AG04450 (cell line): ENCODE measurements around the gene GK2. TPM values are rescaled to one million over a fixed set of nuclear protein-coding genes. Genes with fewer than 3 reads are reported as not detected.

Source experiments
- CTCF ChIA-PET: fragments of 300-600, 350-600 bp; formaldehyde crosslinking; extraction: SDS; loops from one replicate; lab custom pipeline; 2022; ENCODE audit warnings: antibody characterized with exemption, inconsistent platforms; lab: Charles Lee
- POLR2A ChIA-PET: fragments of 350-600 bp; formaldehyde crosslinking; extraction: SDS; loops from one replicate; lab custom pipeline; 2021; ENCODE audit warnings: antibody characterized with exemption, inconsistent platforms; lab: Yijun Ruan, JAX
- DNase-seq: peaks from one replicate; pipeline ENCODE4 v3.0.0-alpha.2; 2011; ENCODE audit warnings: low read depth, low spot score
- H3K27ac ChIP-seq: one replicate; pipeline ENCODE4 v1.5.1; 2012; ENCODE audit warnings: low read depth, low read length, control low read depth
- H3K27me3 ChIP-seq: one replicate; pipeline ENCODE4 v1.6.0; 2012; ENCODE audit warnings: low read length; ENCODE audit not compliant: control insufficient read depth, insufficient read depth
- H3K4me3 ChIP-seq: 2 replicates; pipeline ENCODE4 v1.5.1; 2011; ENCODE audit warnings: mild to moderate bottlenecking, low read depth, low read length, control low read depth
- H3K9me3 ChIP-seq: 2 replicates; pipeline ENCODE4 v1.5.1; 2012; ENCODE audit warnings: low read length; ENCODE audit not compliant: control insufficient read depth, insufficient read depth
- CTCF ChIP-seq: IDR thresholded peaks from 2 replicates; pipeline ENCODE4 v1.5.1; 2011; ENCODE audit warnings: low read depth, low read length, control low read depth, inconsistent platforms
- polyA plus RNA-seq: library from polyadenylated mRNA; depleted of rRNA; stranded (reverse); fragments of >200 nt; gene quantifications from 2 replicates; pipeline ENCODE4 v1.2.3, GENCODE V29; 2011

GK2 gene
- polyA plus RNA-seq, 1 experiment = not detected

DNA sequence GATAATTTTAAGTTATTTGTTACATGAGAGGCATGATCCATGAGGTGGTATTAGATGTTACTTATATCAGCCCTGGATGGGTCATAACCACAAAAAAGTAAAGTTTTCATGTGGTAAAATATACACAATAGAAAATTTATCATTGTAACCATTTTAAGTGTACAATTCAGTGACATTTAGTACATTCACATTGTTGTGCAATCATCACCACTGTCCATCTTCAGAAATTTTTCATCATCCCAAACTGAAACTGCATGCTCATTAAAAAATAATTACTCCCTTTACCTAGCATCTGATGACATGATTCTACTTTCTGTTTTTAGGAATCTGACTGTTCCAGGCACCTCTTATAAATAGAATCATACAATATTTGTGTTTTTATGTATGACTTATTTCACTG lies 11.2 kb downstream of the GK2 start:
- no peaks in the 10 kb centered on the region for H3K9me3 ChIP-seq
- no peak overlapping the region for H3K4me3 ChIP-seq
- ChIA-PET CTCF (no interaction called here), POLR2A (no interaction called here)
- no peaks in the 10 kb centered on the region for H3K27me3 ChIP-seq
- no peak overlapping the region for H3K27ac ChIP-seq
- no peak for DNase-seq
- TF ChIP-seq CTCF = no peak

DNA sequence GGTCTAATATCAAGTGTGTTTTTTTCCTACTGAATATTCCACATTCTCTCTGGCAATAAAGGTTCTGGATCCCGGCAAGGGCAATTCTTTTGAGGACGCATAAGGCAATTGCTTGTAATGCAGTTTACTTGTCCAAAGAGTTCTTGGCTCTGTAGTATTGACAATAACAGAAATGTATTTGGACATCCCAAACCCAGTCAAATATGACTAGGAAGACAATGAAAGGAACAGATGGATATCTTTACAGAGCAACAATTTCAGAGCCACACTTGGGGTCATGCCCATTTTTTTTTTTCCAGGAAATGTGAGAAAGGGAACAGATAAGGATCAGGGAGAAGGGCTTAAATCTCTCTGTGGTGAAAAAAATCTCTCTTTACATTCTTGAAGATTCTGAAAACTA lies 12.2 kb downstream of the GK2 start:
- Histone ChIP-seq H3K27ac (no peak overlapping the region), H3K27me3 (no peaks in the 10 kb centered on the region), H3K4me3 (no peak overlapping the region), H3K9me3 (no peaks in the 10 kb centered on the region)
- DNase-seq = no peak
- TF ChIP-seq CTCF = no peak
- POLR2A ChIA-PET = no interaction called here
- CTCF ChIA-PET = no interaction called here

- Histone ChIP-seq H3K27me3 (no peaks in the 10 kb centered on the region), H3K27ac (no peak overlapping the region), H3K4me3 (no peak overlapping the region), H3K9me3 (no peaks in the 10 kb centered on the region)
- DNase-seq = no peak
- TF ChIP-seq CTCF = no peak
- POLR2A ChIA-PET = no interaction called here
- CTCF ChIA-PET = no interaction called here
Observed at GRCh38 chr4:79390890-79391289, 17.1 kb downstream of the GK2 start.

- no peak for TF ChIP-seq CTCF
- ChIA-PET POLR2A (no interaction called here), CTCF (no interaction called here)
- no peak for DNase-seq
- no peak overlapping the region for H3K4me3 ChIP-seq
- H3K27me3 ChIP-seq = no peaks in the 10 kb centered on the region
- no peaks in the 10 kb centered on the region for H3K9me3 ChIP-seq
- H3K27ac ChIP-seq = no peak overlapping the region
Observed at GRCh38 chr4:79385641-79386040, 22.4 kb downstream of the GK2 start.

DNA sequence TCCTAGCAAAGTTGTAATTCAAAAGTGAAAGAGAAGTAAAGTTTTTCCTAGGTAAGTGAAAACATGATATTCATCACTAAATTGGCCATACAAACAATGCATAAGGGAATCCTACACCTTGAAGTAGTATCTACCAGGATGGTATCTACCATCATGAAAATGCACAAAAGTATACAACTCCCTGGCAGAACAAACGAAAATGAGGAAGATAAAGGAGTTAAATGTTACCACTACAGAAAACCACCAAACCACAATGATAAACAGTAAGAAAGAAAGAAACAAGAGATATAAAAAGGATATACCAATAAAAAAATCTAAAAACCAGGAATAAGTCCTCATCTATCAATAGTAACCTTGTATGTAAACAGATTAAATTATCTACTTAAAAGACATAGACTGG lies 26.9 kb downstream of the GK2 start:
- Histone ChIP-seq H3K27ac (no peak overlapping the region), H3K9me3 (no peaks in the 10 kb centered on the region), H3K4me3 (no peak overlapping the region), H3K27me3 (no peaks in the 10 kb centered on the region)
- no peak for DNase-seq
- TF ChIP-seq CTCF = no peak
- ChIA-PET POLR2A (no interaction called here), CTCF (no interaction called here)
